GM18520 (cell line): ENCODE data around the gene MYL12B.
"Not testable (repeated sequence)": the region's sequence is repeated elsewhere in the genome, so short reads cannot be mapped to it uniquely, and the experiment has no call there.

Source experiments
- ATAC-seq: cut with Tn5 transposase; IDR thresholded peaks from one replicate; pipeline ENCODE4 v1.9.1; 2021; ENCODE audit not compliant: unreplicated experiment

Gene MYL12B

DNA sequence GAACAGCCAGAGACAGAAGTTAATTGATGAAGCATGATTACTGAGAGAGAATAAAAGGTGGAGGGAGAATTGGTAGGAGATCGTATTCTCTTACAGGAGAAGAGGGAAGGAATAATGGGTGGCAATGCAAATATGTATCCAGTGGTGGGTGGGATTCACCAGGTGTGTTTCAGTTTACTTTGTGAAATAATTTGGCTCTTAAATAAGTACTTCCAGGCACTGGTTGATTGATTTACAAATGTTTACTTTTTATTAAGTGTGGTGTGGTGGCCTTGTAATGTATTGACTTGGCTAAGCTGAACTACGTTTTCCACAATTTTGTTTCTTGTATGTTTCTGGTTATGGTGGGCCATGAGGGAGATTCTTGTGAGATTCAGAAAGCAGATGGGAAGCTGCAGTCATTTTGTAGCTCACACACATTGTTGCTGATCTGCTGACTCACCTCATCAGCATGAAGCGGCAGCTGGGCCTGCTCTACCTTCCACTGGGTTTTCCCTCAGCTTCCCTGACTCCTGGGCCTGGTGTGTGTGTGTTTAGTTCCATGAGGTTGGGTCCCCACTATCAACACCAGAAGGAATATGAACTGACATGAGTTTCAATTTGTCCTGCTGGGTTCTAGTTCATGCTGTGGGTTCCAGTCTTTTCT, 32.6 kb downstream of the MYL12B start:
- ATAC-seq: no peak

DNA sequence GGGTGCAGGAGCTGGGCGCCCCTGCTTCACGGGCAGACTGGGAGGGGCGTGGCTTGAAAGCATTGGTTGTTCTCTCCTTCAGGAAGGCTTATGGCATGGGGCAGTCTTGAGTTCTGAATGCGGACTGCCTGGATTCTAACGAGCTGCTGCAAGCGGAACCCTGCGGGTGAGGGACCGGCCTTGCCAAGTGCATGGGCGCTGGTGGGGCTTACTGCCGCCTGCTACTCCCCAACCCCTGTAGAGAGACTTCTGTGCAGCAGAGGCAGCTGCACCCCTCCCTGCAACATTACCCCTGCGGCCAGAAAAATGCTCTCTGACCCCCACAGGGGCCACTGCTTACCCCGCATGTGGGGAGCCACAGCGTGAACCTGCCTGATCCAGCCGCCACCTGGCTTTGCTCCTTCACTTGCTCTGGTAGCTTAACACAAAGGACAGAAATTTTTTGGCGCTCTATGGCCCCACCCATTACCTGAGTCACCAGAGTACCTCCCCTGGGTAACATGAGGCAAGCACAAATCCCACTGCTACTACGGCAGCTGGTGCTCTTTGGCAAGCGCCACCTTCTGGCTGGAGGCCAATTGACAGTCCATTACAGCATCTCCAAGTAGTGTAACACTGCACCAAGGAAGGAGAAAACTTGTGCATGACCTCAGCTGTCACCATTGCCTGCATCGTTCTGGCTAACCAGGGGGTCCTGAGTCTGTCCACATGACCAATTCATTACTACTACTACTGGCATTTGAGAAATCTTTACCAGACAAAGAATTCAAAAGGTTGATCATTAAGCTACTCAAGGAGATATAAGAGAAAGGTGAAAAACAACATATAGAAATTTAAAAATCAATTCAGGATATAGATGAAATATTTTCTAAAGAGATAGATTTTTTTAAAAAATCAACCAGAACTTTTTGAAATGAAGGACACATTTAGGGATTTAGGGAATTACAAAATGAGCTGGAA, 35.4 kb downstream of the MYL12B start:
- peak; percentile 100 for ATAC-seq

DNA sequence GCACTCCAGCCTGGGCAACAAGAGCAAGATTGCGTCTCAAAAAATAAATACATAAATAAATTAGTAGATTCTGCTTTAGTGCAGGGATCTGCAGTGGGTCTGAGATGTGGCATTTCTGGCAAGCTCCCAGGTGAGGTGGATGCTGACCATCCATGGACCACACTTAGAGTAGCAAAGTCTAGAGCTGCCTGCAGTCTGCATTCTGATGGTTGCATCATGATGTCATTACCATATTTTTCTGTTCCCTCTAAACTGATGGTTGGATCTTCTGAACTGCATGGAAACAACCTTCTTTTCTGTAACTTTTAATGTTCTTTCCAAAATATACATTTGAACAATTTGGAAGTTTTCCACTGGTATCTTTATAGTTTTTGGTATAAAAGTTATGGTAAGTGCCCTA, 42.9 kb downstream of the MYL12B start:
- peak; percentile 11 for ATAC-seq

DNA sequence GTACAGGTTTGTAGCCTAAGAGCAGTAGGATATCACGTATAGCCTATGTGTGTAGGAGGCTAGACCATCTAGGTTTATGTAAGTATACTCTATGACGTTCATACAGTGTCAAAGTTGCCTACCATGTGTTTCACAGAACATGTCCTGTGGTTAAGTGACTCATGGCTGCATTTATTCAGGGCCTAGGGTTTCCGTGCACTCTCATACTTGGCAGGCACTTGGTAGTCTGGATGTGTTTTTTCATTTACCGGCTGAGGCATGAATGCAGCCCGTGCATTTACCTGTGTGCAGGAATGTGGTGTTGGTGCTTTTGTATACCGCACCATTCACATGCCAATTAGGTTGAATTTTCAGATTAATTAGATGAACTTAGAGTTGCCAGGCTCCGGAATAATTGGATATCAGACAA, 43.4 kb downstream of the MYL12B start:
- peak; percentile 91 for ATAC-seq

DNA sequence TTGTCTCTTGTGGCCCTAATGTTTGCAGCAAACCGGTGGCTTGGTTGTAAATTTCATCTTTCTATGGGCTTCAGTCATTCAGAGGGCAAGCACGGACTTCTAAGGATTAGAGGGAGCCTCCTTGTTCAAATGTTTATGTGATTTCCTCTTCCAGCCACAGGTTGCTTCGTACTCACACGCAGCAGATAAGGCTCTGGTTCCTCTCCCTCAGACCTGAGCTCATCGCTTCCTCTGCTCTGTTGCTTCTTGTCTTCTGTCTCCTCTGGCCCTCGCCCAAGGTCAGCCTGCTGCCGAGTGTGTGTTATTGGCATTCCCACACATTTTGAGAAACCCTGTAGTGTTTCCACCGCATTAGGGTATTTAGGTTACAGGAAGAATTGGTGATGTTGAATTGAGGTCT, 44.0 kb downstream of the MYL12B start:
- ATAC-seq: no peak

DNA sequence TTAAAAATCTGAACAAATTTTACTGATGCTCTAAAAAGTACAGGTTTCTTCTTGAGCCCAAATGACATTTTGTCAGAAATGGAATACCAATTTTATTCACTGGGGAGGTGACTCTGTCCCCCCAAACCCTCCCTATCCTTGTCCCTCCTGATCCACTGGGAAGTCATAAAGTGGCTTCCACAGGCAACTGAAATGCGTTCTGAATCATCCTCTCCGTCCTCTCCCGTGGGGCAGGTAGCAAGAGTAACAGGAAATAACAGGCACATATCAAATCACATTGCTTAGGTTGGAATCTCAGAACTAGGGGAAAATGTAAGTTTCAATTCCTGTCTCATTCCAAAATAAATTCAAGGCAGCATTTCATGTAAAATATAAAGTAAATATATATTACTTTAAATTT, 44.5 kb downstream of the MYL12B start:
- ATAC-seq: no peak

DNA sequence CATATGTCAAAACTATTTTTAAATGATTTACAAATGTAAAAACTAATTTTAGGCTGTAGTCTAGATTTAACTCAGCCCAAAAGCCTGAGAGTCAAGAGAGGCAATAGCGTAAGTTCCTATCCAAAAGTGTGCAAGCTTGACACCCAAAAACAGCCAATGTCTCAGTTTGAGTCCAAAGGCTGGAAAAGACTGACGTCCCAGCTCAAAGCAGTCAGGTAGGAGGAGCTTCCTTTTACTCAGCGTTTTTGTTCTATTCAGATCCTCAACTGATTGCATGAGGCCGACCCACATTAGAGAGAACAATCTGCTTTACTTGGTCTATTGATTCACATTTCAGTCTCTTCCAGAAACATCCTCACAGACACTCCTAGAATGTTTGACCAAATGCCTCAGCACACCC, 51.8 kb downstream of the MYL12B start:
- no peak for ATAC-seq

DNA sequence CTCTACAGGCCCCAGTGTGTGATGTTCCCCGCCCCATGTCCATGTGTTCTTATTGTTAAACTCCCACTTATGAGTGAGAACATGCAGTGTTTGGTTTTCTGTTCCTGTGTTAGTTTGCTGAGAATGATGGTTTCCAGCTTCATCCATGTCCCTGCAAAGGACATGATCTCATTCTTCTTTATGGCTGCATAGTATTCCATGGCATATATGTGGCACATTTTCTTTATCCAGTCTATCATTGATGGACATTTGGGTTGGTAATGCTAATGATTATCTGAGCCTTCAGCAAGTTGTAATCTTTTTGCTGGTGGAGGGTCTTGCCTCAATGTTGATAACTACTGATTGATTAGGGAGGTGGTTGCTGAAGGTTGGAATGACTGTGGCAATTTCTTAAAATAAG, 53.4 kb downstream of the MYL12B start:
- ATAC-seq: not testable (repeated sequence)

DNA sequence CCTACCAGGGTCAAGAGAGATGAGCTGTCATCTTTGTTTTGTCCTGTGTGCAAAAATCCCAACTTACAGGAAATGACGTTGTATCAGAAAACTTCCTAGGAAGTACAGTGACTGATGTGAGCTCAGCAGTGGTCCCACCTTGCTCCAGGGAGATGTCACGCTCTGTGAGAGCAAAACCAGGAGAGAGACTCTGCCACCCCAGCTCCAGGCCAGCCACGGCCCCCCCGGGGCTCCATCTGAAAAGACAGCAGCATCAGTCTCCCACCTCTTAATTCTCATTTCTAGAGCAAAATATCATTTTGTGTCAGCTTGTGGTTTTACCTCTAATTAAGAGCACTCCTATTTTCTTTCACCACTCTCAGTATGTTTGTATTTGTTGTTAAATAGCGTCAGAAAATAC, 57.5 kb downstream of the MYL12B start:
- ATAC-seq: no peak

DNA sequence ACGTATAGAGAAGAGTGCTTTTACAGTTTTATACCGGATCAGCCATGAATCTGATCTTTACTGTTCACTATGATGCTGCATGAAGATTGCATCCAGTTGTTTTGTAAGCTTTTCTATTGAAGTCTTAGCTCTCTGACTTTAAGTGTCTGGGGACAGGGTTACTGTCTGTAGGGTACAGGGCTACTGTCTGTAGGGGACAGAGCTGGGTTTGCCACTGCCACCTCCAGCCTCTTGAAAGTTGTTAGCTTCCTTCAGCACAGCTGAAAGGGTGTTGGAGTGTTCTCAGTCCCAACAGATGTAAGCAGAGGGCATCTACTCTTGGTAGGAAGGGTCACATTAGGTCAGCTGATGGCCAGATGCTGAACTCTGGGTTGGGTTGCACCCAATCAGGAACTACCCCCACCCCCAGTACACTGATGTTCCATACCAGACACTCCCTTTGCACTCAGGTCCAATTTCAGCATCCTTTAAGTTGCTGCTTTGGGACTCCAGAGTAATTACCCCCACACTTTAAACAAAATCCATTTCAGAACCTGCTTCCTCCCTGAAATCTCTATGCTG, 58.0 kb downstream of the MYL12B start:
- ATAC-seq: no peak

DNA sequence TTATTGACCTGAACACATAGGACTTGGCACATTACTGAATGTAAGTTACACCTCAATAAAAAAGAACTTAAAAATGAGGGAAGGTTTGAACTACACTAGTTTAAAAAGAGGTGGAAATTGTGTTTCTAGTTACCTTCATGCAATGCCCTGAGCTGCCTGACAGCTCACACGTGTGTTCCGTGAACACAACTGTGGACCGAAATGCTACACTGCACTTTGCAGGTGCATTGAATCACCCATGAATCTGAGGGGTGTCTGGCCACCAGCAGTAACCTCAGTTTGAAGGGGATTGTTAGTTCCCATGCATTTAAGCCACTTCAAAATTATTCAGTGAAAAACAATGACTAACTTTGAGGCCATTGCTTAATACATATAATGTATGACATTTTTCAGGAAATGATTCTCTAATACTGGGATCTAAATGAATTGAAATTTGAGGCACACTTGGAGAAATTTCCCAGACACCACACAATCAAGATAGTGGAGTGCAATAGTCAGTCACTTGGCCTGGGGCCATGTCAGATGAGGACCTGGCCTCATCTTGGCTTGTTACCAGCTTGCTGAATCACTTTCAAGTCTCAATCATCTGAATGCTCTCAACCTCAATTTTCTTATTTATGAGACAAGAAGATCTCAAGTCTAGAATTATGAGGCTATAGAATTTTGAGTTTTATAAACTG, 59.3 kb downstream of the MYL12B start:
- no peak for ATAC-seq

DNA sequence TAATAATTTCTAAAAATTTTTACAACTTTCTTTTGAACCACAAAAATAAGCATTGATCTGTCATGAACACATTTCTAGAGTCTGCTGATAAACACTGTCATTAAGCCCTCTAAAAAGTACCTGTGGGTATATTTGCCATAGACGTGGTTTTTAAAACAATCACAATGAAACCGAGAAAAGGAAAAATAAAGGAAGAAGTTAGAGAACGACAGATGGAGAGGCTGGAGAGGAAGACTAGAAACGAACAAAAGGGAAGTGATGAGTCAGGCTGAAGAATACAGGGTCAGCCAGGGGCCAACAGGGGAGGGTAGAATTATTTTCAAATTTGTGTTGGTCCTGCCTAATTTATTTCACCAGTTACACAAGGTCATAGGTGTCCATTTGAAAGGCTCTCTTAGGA, 62.0 kb downstream of the MYL12B start:
- no peak for ATAC-seq
